T-helper 17 cell (primary cell): ENCODE measurements around the gene CLBA1. TPM values are rescaled to one million over a fixed set of nuclear protein-coding genes. Genes with fewer than 3 reads are reported as not detected.

Experiments used
- ATAC-seq: fragments of 150-1000 bp; cut with Tn5 transposase; 2 replicates; pipeline ENCODE4 v1.10.0; 2021; ENCODE audit warnings: mild to moderate bottlenecking, moderate library complexity
- DNase-seq, 3 donors: peaks; one replicate each; pipeline versions ENCODE4 v3.0.0 to v3.0.0-alpha.2; 2020 to 2021
- H3K9me3 ChIP-seq: one replicate; pipeline ENCODE4 v1.7.0; 2013; ENCODE audit warnings: low read length, mild to moderate bottlenecking; ENCODE audit not compliant: control insufficient read depth, poor library complexity, severe bottlenecking
- H3K27ac Mint-ChIP-seq: one replicate; pipeline ENCODE4 v1.8.0; 2022; ENCODE audit warnings: mild to moderate bottlenecking, moderate library complexity, mixed read lengths
- H3K27me3 Mint-ChIP-seq: one replicate; pipeline ENCODE4 v1.8.0; 2022; ENCODE audit warnings: mixed read lengths
- H3K36me3 Mint-ChIP-seq: one replicate; pipeline ENCODE4 v1.8.0; 2022; ENCODE audit warnings: low read depth, mixed read lengths
- H3K4me1 Mint-ChIP-seq: one replicate; pipeline ENCODE4 v1.8.0; 2022; ENCODE audit warnings: mild to moderate bottlenecking, mixed read lengths
- H3K4me3 Mint-ChIP-seq: one replicate; pipeline ENCODE4 v1.8.0; 2022; ENCODE audit warnings: mild to moderate bottlenecking, moderate library complexity, mixed read lengths
- total RNA-seq, 4 donors: library from RNA in 2 of 4; stranded (reverse) in 2 of 4; gene quantifications; one replicate each; pipeline ENCODE4 v1.2.3 and lab custom pipeline; 2022 to 2026

Gene CLBA1
- total RNA-seq, 2 donors from 2014 or later, result 1.6 to 4.4 TPM

GRCh38 chr14:105015905-105016304, 30.3 kb downstream of the CLBA1 start:
- no peaks in the 10 kb centered on the region for H3K27me3 Mint-ChIP-seq
- DNase-seq (no peak), ATAC-seq (no peak)
- H3K9me3 ChIP-seq, result no peaks in the 10 kb centered on the region
- peak overlapping the region; percentile 71 for H3K4me3 Mint-ChIP-seq
- H3K27ac Mint-ChIP-seq, result peak overlapping the region; percentile 93
- no peaks in the 10 kb centered on the region for H3K36me3 Mint-ChIP-seq
- H3K4me1 Mint-ChIP-seq, result peaks cover 56% of the 10 kb centered on the region

- Mint-ChIP-seq H3K36me3 (no peaks in the 10 kb centered on the region), H3K27ac (peak overlapping the region; percentile 93), H3K4me3 (peak overlapping the region; percentile 91), H3K4me1 (peaks cover 58% of the 10 kb centered on the region), H3K27me3 (no peaks in the 10 kb centered on the region)
- DNase-seq, result no peak
- no peak for ATAC-seq
- no peaks in the 10 kb centered on the region for H3K9me3 ChIP-seq
Measured at GRCh38 chr14:105018414-105018813, 32.8 kb downstream of the CLBA1 start.

DNA sequence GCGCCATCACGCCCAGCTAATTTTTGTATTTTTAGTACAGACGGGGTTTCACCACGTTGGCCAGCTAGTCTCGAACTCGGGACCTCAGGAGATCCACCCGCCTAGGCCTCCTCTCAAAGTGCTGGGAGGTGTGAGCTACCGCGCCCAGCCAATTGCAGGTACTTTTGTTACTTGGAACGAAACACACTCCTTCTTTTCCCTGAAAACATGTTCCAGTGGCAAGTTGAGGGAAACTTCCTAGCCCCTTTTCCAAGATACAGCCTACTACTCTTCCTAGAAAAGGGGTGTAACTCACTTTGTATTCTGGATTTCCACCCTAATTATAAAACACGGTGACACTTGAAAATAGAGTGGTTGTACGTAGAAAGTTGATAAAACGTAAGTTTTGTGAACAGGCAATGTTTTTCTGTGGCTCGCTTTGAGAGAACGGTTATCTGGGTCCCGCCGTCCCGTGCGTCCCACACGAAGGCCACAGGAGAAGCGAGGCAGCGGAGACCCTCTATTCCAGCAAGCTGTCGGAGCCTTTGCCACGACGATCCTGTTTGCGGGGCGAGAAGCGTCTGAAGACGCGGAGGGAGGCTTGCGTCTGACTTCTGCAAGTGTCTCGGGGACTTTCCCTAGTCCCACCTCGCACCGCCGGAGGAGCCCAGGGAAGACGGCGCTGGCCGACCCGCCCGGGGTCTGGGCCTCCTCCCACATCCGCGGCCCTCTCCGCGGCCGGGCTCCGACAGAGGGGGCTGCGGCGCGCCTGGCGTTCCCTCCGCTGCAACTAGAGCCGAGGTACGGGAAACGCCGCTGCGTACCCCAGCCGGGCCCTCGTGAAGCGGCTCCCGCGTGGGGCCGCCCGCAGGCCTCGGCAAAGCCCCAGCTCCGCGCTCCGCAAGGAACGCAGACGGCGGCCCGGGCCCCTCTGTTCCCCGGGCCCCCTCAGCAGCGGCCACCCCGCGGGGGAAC, 34.5 kb downstream of the CLBA1 start:
- H3K4me1 Mint-ChIP-seq, result peaks cover 45% of the 10 kb centered on the region
- no peaks in the 10 kb centered on the region for H3K9me3 ChIP-seq
- ATAC-seq, result peak; percentile 44
- peak; percentile 54 to 60 (median 59) for DNase-seq
- peak overlapping the region; percentile 93 for H3K27ac Mint-ChIP-seq
- H3K36me3 Mint-ChIP-seq, result no peaks in the 10 kb centered on the region
- H3K4me3 Mint-ChIP-seq, result peak overlapping the region; percentile 91
- no peaks in the 10 kb centered on the region for H3K27me3 Mint-ChIP-seq

DNA sequence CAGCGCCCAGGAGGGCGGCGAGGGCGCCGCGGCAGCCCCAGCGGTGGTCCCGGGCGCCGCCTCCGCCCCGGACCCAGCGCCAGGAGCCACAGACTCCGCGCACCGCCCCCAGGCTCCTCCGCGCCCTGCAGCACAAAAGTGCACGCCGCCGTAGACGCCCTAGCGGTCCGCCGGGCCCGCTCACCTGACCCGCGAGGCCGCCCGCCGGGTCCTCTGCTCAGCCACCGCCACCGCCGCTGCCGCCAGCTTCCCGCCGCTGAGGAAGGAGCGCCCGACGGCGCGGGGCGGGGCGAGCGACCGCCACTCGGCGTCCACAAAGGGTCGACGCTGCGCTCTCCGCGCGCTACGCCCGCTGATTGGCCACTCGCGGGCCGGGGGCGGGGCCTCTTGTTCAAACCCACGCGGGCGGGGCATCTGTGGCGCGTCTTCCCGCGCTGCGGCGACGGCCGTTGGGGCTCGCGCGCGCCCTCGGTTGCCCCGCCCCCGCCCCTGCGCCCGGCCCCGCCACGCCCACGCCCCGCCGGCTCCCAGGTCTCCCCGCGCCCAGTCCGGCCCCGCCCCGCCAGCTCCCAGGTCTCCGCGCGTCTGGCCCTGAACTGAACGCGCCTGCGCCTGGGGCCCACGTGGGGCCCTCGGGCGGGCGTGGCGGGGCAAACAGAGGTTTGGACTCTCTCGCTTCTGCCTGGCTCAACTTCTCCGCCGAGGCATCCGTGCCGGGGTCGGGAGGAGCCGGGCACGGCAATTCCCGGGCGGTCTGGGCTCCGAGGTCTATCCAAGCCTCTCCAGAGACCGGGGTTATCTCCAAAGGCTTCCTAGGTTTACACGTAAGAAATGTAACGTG, 35.4 kb downstream of the CLBA1 start, which contains the start of gene CDCA4:
TSS of gene CDCA4 (minus strand) at position 269 of the 841 bp plus-strand sequence. CDS start 9,154 bp downstream, outside the sequence.
- peak within 1 kb of the TSS; percentile 98 for H3K27ac Mint-ChIP-seq
- H3K36me3 Mint-ChIP-seq, result no peaks in the 10 kb centered on the region
- H3K27me3 Mint-ChIP-seq, result no peaks in the 10 kb centered on the region
- ATAC-seq (peak; percentile 84), DNase-seq (peak; percentile 95 to 99 (median 98))
- H3K9me3 ChIP-seq, result no peaks in the 10 kb centered on the region
- peaks cover 44% of the 10 kb centered on the region for H3K4me1 Mint-ChIP-seq
- peak within 1 kb of the TSS; percentile 93 for H3K4me3 Mint-ChIP-seq

- peak overlapping the region; percentile 93 for H3K4me3 Mint-ChIP-seq
- DNase-seq (peak in 1 of 3 donors; percentile 28), ATAC-seq (no peak)
- H3K27ac Mint-ChIP-seq, result peak overlapping the region; percentile 98
- H3K4me1 Mint-ChIP-seq, result peaks cover 39% of the 10 kb centered on the region
- H3K27me3 Mint-ChIP-seq, result no peaks in the 10 kb centered on the region
- no peaks in the 10 kb centered on the region for H3K9me3 ChIP-seq
- H3K36me3 Mint-ChIP-seq, result no peaks in the 10 kb centered on the region
Measured at GRCh38 chr14:105021656-105022275, 36.2 kb downstream of the CLBA1 start.

- Mint-ChIP-seq H3K4me3 (no peak overlapping the region), H3K36me3 (no peaks in the 10 kb centered on the region), H3K27me3 (no peaks in the 10 kb centered on the region), H3K27ac (peak overlapping the region; percentile 98), H3K4me1 (peaks cover 37% of the 10 kb centered on the region)
- no peak for DNase-seq
- H3K9me3 ChIP-seq, result no peaks in the 10 kb centered on the region
- no peak for ATAC-seq
Measured at GRCh38 chr14:105022276-105022670, 36.7 kb downstream of the CLBA1 start.

DNA sequence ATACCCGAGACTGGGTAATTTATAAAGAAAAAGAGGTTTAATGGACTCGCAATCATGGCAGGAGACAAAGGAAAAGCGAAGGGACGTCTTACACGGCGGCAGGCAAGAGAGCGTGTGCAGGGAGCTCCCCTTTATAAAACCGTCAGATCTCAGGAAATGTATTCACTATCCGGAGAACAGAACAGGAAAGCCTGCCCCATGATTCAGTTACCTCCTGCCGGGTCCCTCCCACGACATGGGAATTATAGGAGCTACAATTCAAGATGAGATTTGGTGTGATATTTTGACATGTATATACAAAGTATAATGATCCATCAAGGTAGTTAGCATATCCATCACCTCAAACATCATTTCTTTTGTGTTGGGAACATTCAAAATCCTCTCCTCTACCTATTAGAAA, 37.6 kb downstream of the CLBA1 start:
- no peak for ATAC-seq
- no peaks in the 10 kb centered on the region for H3K9me3 ChIP-seq
- peaks cover 32% of the 10 kb centered on the region for H3K4me1 Mint-ChIP-seq
- peak overlapping the region; percentile 98 for H3K27ac Mint-ChIP-seq
- no peak for DNase-seq
- no peaks in the 10 kb centered on the region for H3K36me3 Mint-ChIP-seq
- H3K4me3 Mint-ChIP-seq, result no peak overlapping the region
- no peaks in the 10 kb centered on the region for H3K27me3 Mint-ChIP-seq

GRCh38 chr14:105023791-105024480, 38.3 kb downstream of the CLBA1 start:
- ATAC-seq (no peak), DNase-seq (no peak)
- H3K4me3 Mint-ChIP-seq, result no peak overlapping the region
- H3K4me1 Mint-ChIP-seq, result peaks cover 30% of the 10 kb centered on the region
- no peaks in the 10 kb centered on the region for H3K36me3 Mint-ChIP-seq
- no peaks in the 10 kb centered on the region for H3K9me3 ChIP-seq
- no peaks in the 10 kb centered on the region for H3K27me3 Mint-ChIP-seq
- H3K27ac Mint-ChIP-seq, result peak overlapping the region; percentile 98

DNA sequence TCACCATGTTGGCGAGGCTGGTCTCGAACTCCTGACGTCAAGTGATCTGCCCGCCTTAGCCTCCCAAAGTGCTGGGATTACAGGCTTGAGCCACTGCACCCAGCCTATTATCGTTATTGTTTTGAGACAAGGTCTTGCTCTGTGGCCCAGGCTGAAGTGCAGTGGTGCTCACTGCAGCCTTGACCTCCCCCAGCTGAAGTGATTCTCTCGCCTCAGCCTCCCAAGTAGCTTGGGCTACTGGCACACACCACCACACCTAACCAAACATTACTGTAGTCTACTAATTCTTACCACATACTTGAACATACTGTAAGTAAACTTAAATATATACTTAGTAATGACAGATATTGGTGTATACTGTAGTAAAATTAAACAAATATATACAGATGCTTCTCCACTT, 39.8 kb downstream of the CLBA1 start:
- Mint-ChIP-seq H3K4me3 (no peak overlapping the region), H3K27ac (peak overlapping the region; percentile 85), H3K27me3 (no peaks in the 10 kb centered on the region), H3K36me3 (no peaks in the 10 kb centered on the region), H3K4me1 (peaks cover 19% of the 10 kb centered on the region)
- ATAC-seq (no peak), DNase-seq (no peak)
- H3K9me3 ChIP-seq, result no peaks in the 10 kb centered on the region

- no peak for ATAC-seq
- H3K9me3 ChIP-seq, result no peaks in the 10 kb centered on the region
- Mint-ChIP-seq H3K4me1 (peaks cover 19% of the 10 kb centered on the region), H3K4me3 (peak overlapping the region; percentile 9), H3K27ac (peak overlapping the region; percentile 85), H3K27me3 (no peaks in the 10 kb centered on the region), H3K36me3 (no peaks in the 10 kb centered on the region)
- DNase-seq, result no peak
Measured at GRCh38 chr14:105026033-105026785, 40.6 kb downstream of the CLBA1 start.

- DNase-seq, result no peak
- H3K9me3 ChIP-seq, result no peaks in the 10 kb centered on the region
- no peaks in the 10 kb centered on the region for H3K36me3 Mint-ChIP-seq
- H3K27me3 Mint-ChIP-seq, result no peaks in the 10 kb centered on the region
- H3K4me1 Mint-ChIP-seq, result peaks cover 14% of the 10 kb centered on the region
- peak overlapping the region; percentile 85 for H3K27ac Mint-ChIP-seq
- no peak for ATAC-seq
- no peak overlapping the region for H3K4me3 Mint-ChIP-seq
Measured at GRCh38 chr14:105026802-105027563, 41.4 kb downstream of the CLBA1 start.
